H1 (cell line): ENCODE data around the gene PHTF1. TPM values are rescaled to one million over a fixed set of nuclear protein-coding genes. Genes with fewer than 3 reads are reported as not detected.

Source experiments
- CTCF ChIA-PET: fragments of 300-600 bp; sonication (Branson Sonifier 250); formaldehyde crosslinking; loops from one replicate; lab custom pipeline; 2021; ENCODE audit not compliant: partially characterized antibody; lab: Charles Lee
- POLR2A ChIA-PET: fragments of 300-600 bp; sonication (Branson Sonifier 250); formaldehyde crosslinking; loops from one replicate; lab custom pipeline; 2021; ENCODE audit warnings: inconsistent platforms; ENCODE audit not compliant: partially characterized antibody; lab: Charles Lee
- DNase-seq, 2 experiments: peaks; one replicate each; pipeline versions ENCODE4 v3.0.0 to v3.0.0-alpha.2; 2010 to 2022; ENCODE audit warnings: low spot score in 2 of 2, low read depth in 1 of 2, mixed read lengths in 1 of 2
- FAIRE-seq: peaks from 2 replicates; lab custom pipeline; 2011; peaks lifted over from hg19 to GRCh38; lab: Jason Lieb, UNC
- H2AFZ ChIP-seq: 2 replicates; pipeline ENCODE4 v1.8.1; 2012; ENCODE audit warnings: low read length, inconsistent platforms
- H2AK5ac ChIP-seq: 2 replicates; pipeline ENCODE4 v1.6.1; 2013; ENCODE audit warnings: low read depth, low read length
- H2BK120ac ChIP-seq: replicated peaks from 2 replicates; pipeline ENCODE3; 2013; ENCODE audit warnings: low read depth, low read length, inconsistent platforms
- H2BK12ac ChIP-seq: 2 replicates; pipeline ENCODE4 v1.6.1; 2013; ENCODE audit warnings: low read depth, low read length
- H2BK15ac ChIP-seq: 2 replicates; pipeline ENCODE4 v1.6.1; 2013; ENCODE audit warnings: low read length
- H2BK20ac ChIP-seq: 2 replicates; pipeline ENCODE4 v1.6.1; 2013; ENCODE audit warnings: low read length
- H2BK5ac ChIP-seq: 2 replicates; pipeline ENCODE4 v1.6.1; 2013; ENCODE audit warnings: low read depth, low read length
- H3K14ac ChIP-seq: 2 replicates; pipeline ENCODE4 v1.6.1; 2013; ENCODE audit warnings: inconsistent platforms; ENCODE audit not compliant: insufficient read length
- H3K18ac ChIP-seq: 2 replicates; pipeline ENCODE4 v1.6.1; 2013; ENCODE audit warnings: low read length; ENCODE audit errors: extremely low read depth
- H3K23ac ChIP-seq: 2 replicates; pipeline ENCODE4 v1.6.1; 2013; ENCODE audit warnings: inconsistent platforms; ENCODE audit not compliant: insufficient read length
- H3K23me2 ChIP-seq: 2 replicates; pipeline ENCODE4 v1.6.1; 2013; ENCODE audit warnings: low read depth, low read length
- H3K27ac ChIP-seq: 2 replicates; pipeline ENCODE4 v1.6.1; 2011; ENCODE audit warnings: low read depth, low read length, inconsistent platforms
- H3K27me3 ChIP-seq, 4 experiments: replicated peaks in 1 of 4; 1 replicate in 1 of 4; 2 replicates in 3 of 4; pipeline versions ENCODE4 v1.6.1 to v1.8.1; 2011 to 2013; ENCODE audit warnings: low read length in 3 of 4, mild to moderate bottlenecking in 3 of 4, inconsistent platforms in 2 of 4, mixed read lengths in 2 of 4, moderate library complexity in 1 of 4; ENCODE audit not compliant: control insufficient read depth in 3 of 4, insufficient read depth in 3 of 4; ENCODE audit errors: extremely low read depth in 1 of 4
- H3K36me3 ChIP-seq, 4 experiments: 2 replicates each; pipeline versions ENCODE4 v1.6.1 to v1.8.1; 2011 to 2013; ENCODE audit warnings: mild to moderate bottlenecking in 4 of 4, low read length in 3 of 4, moderate library complexity in 2 of 4, control low read depth in 1 of 4, inconsistent platforms in 1 of 4; ENCODE audit not compliant: insufficient read depth in 4 of 4, control insufficient read depth in 2 of 4
- H3K4ac ChIP-seq: replicated peaks from 2 replicates; pipeline ENCODE3; 2013; ENCODE audit warnings: low read length, low read depth, mixed read lengths, inconsistent platforms; ENCODE audit not compliant: insufficient read length
- H3K4me1 ChIP-seq, 4 experiments: replicated peaks in 1 of 4; 1 replicate in 1 of 4; 2 replicates in 3 of 4; pipeline versions ENCODE4 v1.6.1 to v1.8.1; 2011 to 2013; ENCODE audit warnings: low read length in 3 of 4, inconsistent platforms in 2 of 4, mixed read lengths in 1 of 4; ENCODE audit not compliant: insufficient read depth in 4 of 4, control insufficient read depth in 3 of 4
- H3K4me2 ChIP-seq, 2 experiments: 2 replicates each; pipeline versions ENCODE4 v1.6.1 to v1.8.1; 2011 to 2013; ENCODE audit warnings: low read depth in 2 of 2, low read length in 2 of 2, control low read depth in 1 of 2, inconsistent platforms in 1 of 2, mild to moderate bottlenecking in 1 of 2; ENCODE audit not compliant: insufficient read depth in 1 of 2
- H3K4me3 ChIP-seq, 4 experiments: fragments of 200-600, 300-600 bp in 1 of 4; sonication (generic), shearing (Covaris generic), sonication (Bioruptor Twin) in 1 of 4; 2 replicates each; pipeline versions ENCODE4 v1.5.1 to v1.8.1; 2011 to 2016; ENCODE audit warnings: low read length in 4 of 4, low read depth in 3 of 4, control low read depth in 2 of 4, inconsistent platforms in 2 of 4, mild to moderate bottlenecking in 2 of 4, mixed read lengths in 1 of 4, moderate library complexity in 1 of 4; ENCODE audit not compliant: insufficient read depth in 2 of 4; ENCODE audit errors: extremely low read depth in 1 of 4
- H3K56ac ChIP-seq: replicated peaks from 2 replicates; pipeline ENCODE3; 2013; ENCODE audit warnings: low read depth, mild to moderate bottlenecking, mixed read lengths, low read length, inconsistent platforms; ENCODE audit not compliant: insufficient read length
- H3K79me1 ChIP-seq: 2 replicates; pipeline ENCODE4 v1.6.1; 2013; ENCODE audit warnings: low read depth, low read length, control low read depth
- H3K79me2 ChIP-seq, 2 experiments: 2 replicates each; pipeline versions ENCODE4 v1.6.1 to v1.8.1; 2012 to 2013; ENCODE audit warnings: low read length in 2 of 2, mild to moderate bottlenecking in 2 of 2, inconsistent platforms in 1 of 2; ENCODE audit not compliant: insufficient read depth in 2 of 2, control insufficient read depth in 1 of 2
- H3K9ac ChIP-seq, 4 experiments: replicated peaks in 1 of 4; 1 replicate in 1 of 4; 2 replicates in 3 of 4; pipeline versions ENCODE4 v1.6.1 to v1.8.1; 2011 to 2013; ENCODE audit warnings: low read depth in 3 of 4, low read length in 3 of 4, control low read depth in 2 of 4, mild to moderate bottlenecking in 2 of 4, moderate library complexity in 2 of 4, inconsistent platforms in 1 of 4; ENCODE audit errors: extremely low read depth in 1 of 4
- H3K9me3 ChIP-seq, 2 experiments: 2 replicates each; pipeline versions ENCODE4 v1.6.1 to v1.8.1; 2012 to 2013; ENCODE audit warnings: mild to moderate bottlenecking in 2 of 2, moderate library complexity in 2 of 2, control low read depth in 1 of 2, inconsistent platforms in 1 of 2, low read depth in 1 of 2, low read length in 1 of 2, mixed read lengths in 1 of 2; ENCODE audit not compliant: insufficient read depth in 2 of 2
- H4K20me1 ChIP-seq, 2 experiments: replicated peaks in 1 of 2; 2 replicates each; pipeline versions ENCODE3 to v1.8.1; 2011 to 2013; ENCODE audit warnings: inconsistent platforms in 2 of 2, low read length in 2 of 2, mild to moderate bottlenecking in 1 of 2; ENCODE audit not compliant: insufficient read depth in 2 of 2, control insufficient read depth in 1 of 2
- H4K5ac ChIP-seq: 2 replicates; pipeline ENCODE4 v1.6.1; 2013; ENCODE audit warnings: low read length, low read depth, mixed read lengths, inconsistent platforms; ENCODE audit not compliant: insufficient read length
- H4K8ac ChIP-seq: 2 replicates; pipeline ENCODE4 v1.8.0; 2013; ENCODE audit warnings: mild to moderate bottlenecking, moderate library complexity, low read length, inconsistent platforms; ENCODE audit not compliant: insufficient read depth; ENCODE audit errors: extremely low read depth
- H4K91ac ChIP-seq: replicated peaks from 2 replicates; pipeline ENCODE3; 2013; ENCODE audit warnings: low read length, mixed read lengths, inconsistent platforms; ENCODE audit not compliant: insufficient read length
- BACH1 ChIP-seq: IDR thresholded peaks from 2 replicates; pipeline ENCODE4 v1.6.1; 2012; ENCODE audit warnings: low read length, improper control_type of control experiment
- CBX8 ChIP-seq: fragments of 300-800, 300-1000 bp; sonication (generic); IDR thresholded peaks from 2 replicates; pipeline ENCODE4 v1.7.1; 2016; ENCODE audit warnings: low read depth, low read length, borderline replicate concordance
- CHD2 ChIP-seq: IDR thresholded peaks from 2 replicates; pipeline ENCODE4 v1.6.1; 2012; ENCODE audit warnings: low read length, improper control_type of control experiment
- KDM4A ChIP-seq: IDR thresholded peaks from one replicate; pipeline ENCODE4 v1.7.1; 2012; ENCODE audit warnings: low read depth, mild to moderate bottlenecking, moderate library complexity, low read length, inconsistent platforms; ENCODE audit not compliant: severe bottlenecking
- MAFK ChIP-seq: IDR thresholded peaks from 2 replicates; pipeline ENCODE4 v1.6.1; 2012; ENCODE audit warnings: low read depth, mild to moderate bottlenecking, improper control_type of control experiment, low read length
- PHF8 ChIP-seq: fragments of 200-600 bp; sonication (generic); conservative IDR thresholded peaks from 2 replicates; pipeline ENCODE4 v1.7.1; 2012; ENCODE audit warnings: low read depth, mild to moderate bottlenecking, inconsistent platforms, low read length, moderate library complexity
- SP4 ChIP-seq: IDR thresholded peaks from 2 replicates; pipeline ENCODE4 v1.6.1; 2012; ENCODE audit warnings: low read length, inconsistent platforms
- TAF7 ChIP-seq: optimal IDR thresholded peaks from 2 replicates; pipeline ENCODE3; 2011; ENCODE audit warnings: low read depth, mild to moderate bottlenecking, inconsistent platforms, low read length, moderate library complexity, borderline replicate concordance
- TEAD4 ChIP-seq: IDR thresholded peaks from 2 replicates; pipeline ENCODE4 v1.6.1; 2012; ENCODE audit warnings: low read depth, low read length, inconsistent platforms, mixed read lengths
- WGBS, 2 experiments: shearing (Covaris generic) in 1 of 2; methylation state at CpG; one replicate each; pipeline versions ENCODE4 v1.1.6 to v1.1.7; 2013 to 2015; ENCODE audit warnings: low lambda C conversion rate in 2 of 2, mixed read lengths in 2 of 2, inconsistent platforms in 1 of 2, low coverage in 1 of 2, missing lambda C conversion rate in 1 of 2; ENCODE audit not compliant: insufficient replicate concordance in 2 of 2, insufficient coverage in 1 of 2, insufficient read length in 1 of 2; ENCODE audit errors: extremely low coverage in 1 of 2, missing lambda C conversion rate in 1 of 2; 5-methylcytosine and 5-hydroxymethylcytosine counted together
- polyA plus RNA-seq, 7 experiments: library from polyadenylated mRNA; depleted of rRNA in 3 of 7; stranded (reverse) in 5 of 7; unstranded in 2 of 7; fragments of >200 nt in 5 of 7; fragments of 200-250 nt in 2 of 7; gene quantifications; 1 replicate in 5 of 7; 2 replicates in 1 of 7; 4 replicates in 1 of 7; pipeline versions ENCODE4 v1.2.1 to v1.2.3, GENCODE V29; 2011 to 2013; ENCODE audit warnings: missing spikeins in 2 of 7, mixed read lengths in 2 of 7
- total RNA-seq: library from RNA; stranded (reverse); fragmentation: NEBNext Ultra II Directional; extraction: Animal tissue kit (Norgen Biotek cat#: 25700); gene quantifications from 2 replicates; pipeline ENCODE4 v1.2.1, GENCODE V29; 2021

Gene PHTF1
- total and polyA plus RNA-seq, 2 of the 8 experiments (the other 6 are each of a cell fraction or from before 2014, with no cell fraction given): 9.1 to 26.9 TPM

DNA sequence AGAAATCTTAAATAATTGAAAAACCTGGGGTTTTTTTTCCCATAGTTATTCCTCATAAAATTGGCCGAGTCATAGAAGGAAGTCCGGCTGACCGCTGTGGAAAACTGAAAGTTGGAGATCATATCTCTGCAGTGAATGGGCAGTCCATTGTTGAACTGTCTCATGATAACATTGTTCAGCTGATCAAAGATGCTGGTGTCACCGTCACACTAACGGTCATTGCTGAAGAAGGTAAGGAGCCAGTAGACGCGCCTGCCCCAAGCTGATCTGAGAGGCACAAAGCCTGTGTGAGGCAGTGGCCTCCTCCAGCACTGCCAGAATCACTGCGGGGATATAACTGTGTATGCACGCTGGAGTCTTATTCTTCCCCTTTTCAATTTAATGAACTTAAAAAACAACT is 100.3 kb downstream of the PHTF1 start:
- H2AFZ ChIP-seq: no peak overlapping the region
- 94% methylated on average over 9 of the region's 9 CpGs; no CpG with 5 or more reads in 1 of the 2 experiments for WGBS, 2 experiments

More for the DNA sequence above, 100.3 kb downstream of the PHTF1 start:
- CTCF ChIA-PET: interaction anchor here (2.0 kb wide), 1 partner anchor 11 kb away, joined by 9 read pairs; no protein-coding TSS in a partner anchor
- Histone ChIP-seq H3K79me1 (no peaks in the 10 kb centered on the region), H3K36me3 (no peaks in the 10 kb centered on the region), H4K91ac (no peak overlapping the region), H2AK5ac (no peak overlapping the region), H4K20me1 (no peaks in the 10 kb centered on the region), H3K4me2 (no peak overlapping the region), H3K23me2 (no peaks in the 10 kb centered on the region), H3K79me2 (no peaks in the 10 kb centered on the region), H3K14ac (no peak overlapping the region), H2BK15ac (no peak overlapping the region), H3K4ac (no peak overlapping the region), H4K5ac (no peak overlapping the region), H2BK20ac (no peak overlapping the region), H3K4me1 (no peaks in the 10 kb centered on the region), H3K18ac (no peak overlapping the region), H3K23ac (no peak overlapping the region), H3K4me3 (no peak overlapping the region), H3K9ac (no peak overlapping the region), H3K27ac (no peak overlapping the region), H2BK120ac (no peak overlapping the region), H3K56ac (no peak overlapping the region), H4K8ac (no peak overlapping the region), H2BK5ac (no peak overlapping the region), H3K9me3 (no peaks in the 10 kb centered on the region), H2BK12ac (no peak overlapping the region), H3K27me3 (no peaks in the 10 kb centered on the region)
- TF ChIP-seq TAF7 (no peak), SP4 (no peak), CHD2 (no peak), PHF8 (no peak), TEAD4 (no peak), MAFK (no peak), KDM4A (no peak), CBX8 (no peak), BACH1 (no peak)
- DNase-seq (no peak), FAIRE-seq (no peak)
- POLR2A ChIA-PET: no interaction called here
